ENCODE results near the gene CMSS1. TPM values are rescaled to one million over a fixed set of nuclear protein-coding genes. Genes with fewer than 3 reads are reported as not detected.

CMSS1 gene
- total RNA-seq, 1 experiment from 2014 or later: 70.6 TPM

- no peak for TF ChIP-seq ZNF532 (CRISPR knock-in tag; IDR thresholded peaks at IDR 0.05; ENCODE audit: borderline replicate concordance)
- TF ChIP-seq OVOL2 (CRISPR knock-in tag; IDR thresholded peaks at IDR 0.05; ENCODE audit: borderline replicate concordance): no peak
- TF ChIP-seq NR1H2 (CRISPR knock-in tag; IDR thresholded peaks at IDR 0.05): no peak
These were observed 148.2 kb downstream of the CMSS1 start (continued) for GRCh38 chr3:99965681-99966408.

- ChIA-PET CTCF (interaction anchor here (0.9 kb wide), 1 partner anchor 40 kb away, joined by 3 read pairs; no protein-coding TSS in a partner anchor), POLR2A (no interaction called here)
- ATAC-seq (no peak), DNase-seq (ENCODE audit: low spot score) (no peak)
- TF ChIP-seq ZNF423 (CRISPR knock-in tag; IDR thresholded peaks at IDR 0.05) (no peak), NR2C2 (CRISPR knock-in tag; IDR thresholded peaks at IDR 0.05) (no peak)
- Mint-ChIP-seq H3K4me1 (no peaks in the 10 kb centered on the region), H3K27ac (no peak overlapping the region), H3K4me3 (no peak overlapping the region), H3K36me3 (no peaks in the 10 kb centered on the region), H3K9me3 (no peaks in the 10 kb centered on the region), H3K27me3 (ENCODE audit: low read depth) (no peaks in the 10 kb centered on the region)
These were observed 149.2 kb downstream of the CMSS1 start for GRCh38 chr3:99966662-99967416.

GRCh38 chr3:99967796-99968195, 150.1 kb downstream of the CMSS1 start:
- DNase-seq (ENCODE audit: low spot score): no peak
- H3K27me3 Mint-ChIP-seq (ENCODE audit: low read depth): no peaks in the 10 kb centered on the region
- no peak overlapping the region for H3K27ac Mint-ChIP-seq
- ATAC-seq: no peak
- no peaks in the 10 kb centered on the region for H3K9me3 Mint-ChIP-seq
- H3K36me3 Mint-ChIP-seq: no peaks in the 10 kb centered on the region
- no peaks in the 10 kb centered on the region for H3K4me1 Mint-ChIP-seq
- POLR2A ChIA-PET: no interaction called here
- CTCF ChIA-PET: interaction anchor here (0.9 kb wide), 1 partner anchor 39 kb away, joined by 3 read pairs; no protein-coding TSS in a partner anchor
- H3K4me3 Mint-ChIP-seq: no peak overlapping the region
- TF ChIP-seq E2F5 (CRISPR knock-in tag; IDR thresholded peaks at IDR 0.05): no peak
- no peak for TF ChIP-seq ATF2 (CRISPR knock-in tag; IDR thresholded peaks at IDR 0.05; ENCODE audit: borderline replicate concordance, low read depth)
- TF ChIP-seq ZNF512 (CRISPR knock-in tag; IDR thresholded peaks at IDR 0.05; ENCODE audit: borderline replicate concordance): no peak
- no peak for TF ChIP-seq ZNF281 (CRISPR knock-in tag; IDR thresholded peaks at IDR 0.05)
- no peak for TF ChIP-seq NFATC4 (CRISPR knock-in tag; IDR thresholded peaks at IDR 0.05)
- no peak for TF ChIP-seq CDX4 (CRISPR knock-in tag; IDR thresholded peaks at IDR 0.05; ENCODE audit: borderline replicate concordance)
- no peak for TF ChIP-seq ZNF121 (CRISPR knock-in tag; IDR thresholded peaks at IDR 0.05)
- TF ChIP-seq ZNF317 (CRISPR knock-in tag; IDR thresholded peaks at IDR 0.05; ENCODE audit: borderline replicate concordance, low read depth): no peak
- no peak for TF ChIP-seq ZNF219 (CRISPR knock-in tag; IDR thresholded peaks at IDR 0.05; ENCODE audit: borderline replicate concordance)
- no peak for TF ChIP-seq ERG (CRISPR knock-in tag; IDR thresholded peaks at IDR 0.05)
- no peak for TF ChIP-seq OVOL2 (CRISPR knock-in tag; IDR thresholded peaks at IDR 0.05; ENCODE audit: borderline replicate concordance)
- no peak for TF ChIP-seq ZNF138 (CRISPR knock-in tag; conservative IDR thresholded peaks at IDR 0.05)
